Germinal center (tissue), 1 donor: ENCODE measurements around the gene SIAH2.
A peak's percentile ranks its signal among the peaks of the same experiment; 100 is the strongest.

ENCODE experiments used
- DNase-seq: peaks from one replicate; pipeline ENCODE4 v3.0.0; 2012; ENCODE audit warnings: mixed read lengths, low spot score

SIAH2 gene

DNA sequence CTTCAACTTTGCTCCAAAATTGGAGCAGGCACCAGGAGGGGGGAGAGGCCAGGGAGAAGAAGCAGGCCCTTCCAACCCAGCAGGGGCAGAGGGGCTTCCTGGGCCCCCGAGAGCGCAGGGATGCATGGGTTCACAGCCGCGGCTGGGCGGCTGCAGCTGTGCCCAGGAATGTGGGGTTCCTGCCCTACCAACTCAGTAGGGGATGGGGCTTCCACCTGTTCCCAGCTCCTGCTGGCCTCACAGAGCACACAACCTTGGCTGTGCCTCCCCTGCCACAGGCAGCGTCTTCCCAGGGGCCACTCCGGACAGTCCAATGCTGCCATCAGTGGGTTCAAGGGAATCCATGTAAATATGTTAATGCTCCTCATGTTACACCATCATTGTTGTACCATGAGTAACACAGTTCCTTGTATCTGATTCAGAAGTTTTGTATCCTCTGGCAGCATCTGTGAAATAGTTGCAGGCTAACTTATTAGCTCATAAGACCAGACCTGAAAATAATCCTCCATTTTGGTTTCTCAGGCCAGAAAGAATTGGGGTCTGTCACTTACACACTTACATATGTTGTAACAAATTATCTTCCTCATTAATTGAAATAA is 12.1 kb upstream of the SIAH2 start:
- no peak for DNase-seq

- no peak for DNase-seq
Measured at GRCh38 chr3:150773616-150774192, 10.7 kb upstream of the SIAH2 start.

GRCh38 chr3:150771600-150771999 is 8.6 kb upstream of the SIAH2 start:
- DNase-seq = no peak

DNA sequence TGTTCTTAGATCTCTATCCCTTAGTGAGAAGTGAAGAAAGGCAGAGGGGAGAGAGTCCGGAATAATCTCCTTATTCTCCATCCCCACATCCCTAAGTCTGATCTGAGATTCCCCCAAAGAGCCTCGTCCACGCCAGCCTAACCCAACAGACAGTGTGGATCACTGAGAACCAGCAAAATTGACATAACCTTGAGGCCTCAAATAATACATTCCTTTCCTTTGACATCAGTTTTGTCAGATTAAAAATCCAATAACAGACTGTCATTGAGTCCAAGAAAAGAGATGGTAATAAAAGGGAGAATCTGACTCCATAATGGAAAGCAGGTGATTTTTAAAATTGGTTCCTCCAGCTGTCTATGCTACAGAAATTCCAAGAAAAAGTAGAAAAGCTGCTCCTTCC is 7.7 kb upstream of the SIAH2 start:
- no peak for DNase-seq

- DNase-seq = no peak
Measured at GRCh38 chr3:150766742-150767141, 3.8 kb upstream of the SIAH2 start.

- DNase-seq = peak; percentile 64
Measured at GRCh38 chr3:150765949-150766720, 3.2 kb upstream of the SIAH2 start.

- DNase-seq = no peak
Measured at GRCh38 chr3:150764967-150765366, 2.0 kb upstream of the SIAH2 start.

GRCh38 chr3:150764566-150764965 is 1.6 kb upstream of the SIAH2 start:
- no peak for DNase-seq

GRCh38 chr3:150763841-150764483 is 993 bp upstream of the SIAH2 start:
- DNase-seq = no peak

- DNase-seq = no peak
Measured at GRCh38 chr3:150762662-150763121, 277 bp downstream of the SIAH2 start.

- no peak for DNase-seq
Measured at GRCh38 chr3:150761831-150762661, 923 bp downstream of the SIAH2 start.

- no peak for DNase-seq
Measured at GRCh38 chr3:150760431-150761200, 2.4 kb downstream of the SIAH2 start.

GRCh38 chr3:150759947-150760346 is 3.0 kb downstream of the SIAH2 start:
- no peak for DNase-seq

DNA sequence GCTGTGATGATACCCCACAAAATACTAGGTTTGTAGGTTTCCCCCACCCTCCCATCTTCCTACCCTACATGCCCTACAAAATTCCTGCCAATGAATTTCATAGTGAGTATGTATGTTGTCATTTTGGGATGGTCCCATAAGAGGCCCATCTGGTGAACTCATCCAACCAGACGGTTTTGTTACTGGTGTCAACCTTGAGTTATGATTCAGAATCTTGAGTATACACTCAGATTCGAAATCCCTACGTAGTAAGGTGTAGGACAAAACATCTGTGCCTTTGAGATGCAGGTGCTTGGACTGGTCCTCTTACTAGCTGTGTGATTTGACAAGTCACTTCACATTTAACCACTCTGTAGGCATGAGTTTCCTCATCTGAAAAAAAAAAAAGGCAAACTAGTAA is 3.6 kb downstream of the SIAH2 start:
- DNase-seq = no peak

GRCh38 chr3:150757768-150758167 is 5.2 kb downstream of the SIAH2 start:
- no peak for DNase-seq

- DNase-seq = no peak
Measured at GRCh38 chr3:150757364-150757763, 5.6 kb downstream of the SIAH2 start.

- DNase-seq = no peak
Measured at GRCh38 chr3:150756491-150757059, 6.4 kb downstream of the SIAH2 start.

DNA sequence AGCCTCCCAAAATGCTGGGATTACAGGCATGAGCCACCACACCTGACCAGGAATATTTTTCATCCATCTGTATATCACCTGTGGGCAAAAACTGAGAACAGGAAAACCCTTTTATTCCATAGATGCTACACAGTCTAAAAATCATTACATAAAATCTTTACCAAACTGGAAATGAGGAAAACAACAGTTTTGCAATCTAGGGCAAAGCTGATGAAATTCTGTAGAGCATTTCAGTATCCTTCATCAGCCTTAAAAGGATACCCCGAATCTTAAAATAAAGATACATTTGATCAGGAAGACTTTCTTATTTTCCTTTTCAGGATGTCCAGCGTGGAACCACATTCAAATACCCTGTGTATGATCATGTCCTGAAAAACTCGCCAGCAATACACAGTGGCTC is 7.1 kb downstream of the SIAH2 start:
- no peak for DNase-seq

DNA sequence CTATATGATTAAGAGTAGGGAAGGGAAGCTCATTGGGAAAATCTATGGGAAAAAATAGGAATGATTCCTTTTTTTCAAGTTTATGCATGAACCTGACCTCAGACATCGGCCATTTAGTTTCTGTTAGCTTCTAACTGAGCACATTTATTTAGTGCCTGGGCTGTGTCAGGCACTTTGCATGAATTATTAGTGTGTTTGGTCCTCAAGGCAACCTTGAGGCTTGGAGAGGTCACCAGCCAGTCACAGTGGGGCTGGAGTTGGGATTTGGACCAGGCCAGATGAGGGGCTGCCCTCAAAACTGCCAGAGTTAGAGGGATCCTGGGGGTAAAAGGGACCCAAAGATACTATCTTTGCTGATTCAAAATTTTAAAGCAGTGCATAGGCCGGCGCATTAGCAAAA is 8.1 kb downstream of the SIAH2 start:
- no peak for DNase-seq

- DNase-seq = no peak
Measured at GRCh38 chr3:150751781-150752263, 11.1 kb downstream of the SIAH2 start.

- DNase-seq = no peak
Measured at GRCh38 chr3:150749255-150749654, 13.7 kb downstream of the SIAH2 start.
